ENCODE measurements around the gene PLGLB1. TPM values are rescaled to one million over a fixed set of nuclear protein-coding genes. Genes with fewer than 3 reads are reported as not detected.
"Not testable (repeated sequence)": the region's sequence is repeated elsewhere in the genome, so short reads cannot be mapped to it uniquely, and the experiment has no call there.

Gene PLGLB1
- total and polyA plus RNA-seq, 2 experiments from 2014 or later = 0.80 to 1.6 TPM

DNA sequence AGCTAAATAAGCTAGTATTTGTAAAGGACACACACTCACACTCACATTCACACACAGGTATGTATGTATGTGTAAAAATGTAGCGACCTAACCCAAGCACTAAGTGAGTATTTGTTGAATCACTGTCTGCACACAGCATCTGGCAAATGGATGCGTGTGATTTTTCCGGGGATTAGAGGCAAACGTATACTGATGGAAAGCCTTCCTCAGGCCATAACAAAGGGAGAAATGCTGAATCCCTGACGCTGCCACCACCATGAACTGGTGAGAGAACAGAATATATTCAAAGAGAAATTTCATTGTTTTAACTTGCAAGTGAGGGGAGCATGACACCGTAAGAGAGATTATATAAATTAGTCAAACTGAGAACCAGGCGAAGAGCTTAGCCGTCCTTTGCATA, 601 bp downstream of the PLGLB1 start:
- H3K79me2 ChIP-seq (replicated peaks; ENCODE audit: insufficient read depth) = not testable (repeated sequence)

DNA sequence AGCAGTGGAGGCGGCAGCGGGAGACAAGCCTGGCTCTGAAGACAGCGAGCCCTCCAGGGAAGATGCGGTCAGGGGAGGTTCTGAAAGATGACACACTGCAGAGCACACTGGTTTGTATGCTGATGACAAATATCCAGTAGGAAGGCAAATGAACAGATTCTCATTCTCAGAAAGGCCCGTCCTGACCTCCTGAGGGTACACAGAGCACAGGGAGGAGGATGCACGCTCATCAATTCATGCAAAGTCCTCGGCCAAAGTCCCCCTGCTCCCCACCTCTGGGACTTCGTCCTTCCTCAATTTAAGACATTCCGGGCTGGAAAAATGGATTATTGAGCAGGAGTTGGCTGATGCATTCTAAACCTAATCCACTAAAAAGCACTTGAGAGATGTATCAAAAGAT, 2.6 kb downstream of the PLGLB1 start:
- not testable (repeated sequence) for H3K27ac ChIP-seq (ENCODE audit: low read depth); H3K36me3 Mint-ChIP-seq (ENCODE audit: low read depth); H3K4me3 ChIP-seq; ATAC-seq; H3K4me3 Mint-ChIP-seq; H3K27ac Mint-ChIP-seq; H3K9me3 Mint-ChIP-seq; H3K27me3 Mint-ChIP-seq (ENCODE audit: insufficient read depth, low read depth, poor library complexity); H3K4me2 ChIP-seq; H3K27me3 ChIP-seq (ENCODE audit: insufficient read depth); H3K9me2 ChIP-seq (ENCODE audit: insufficient read depth); H3K79me2 ChIP-seq (replicated peaks; ENCODE audit: insufficient read depth); H3K4me1 Mint-ChIP-seq; H3K36me3 ChIP-seq (ENCODE audit: insufficient read depth); H4K20me1 ChIP-seq (replicated peaks; ENCODE audit: insufficient read depth); H2AFZ ChIP-seq; H3F3A ChIP-seq (replicated peaks; ENCODE audit: low read depth); H3K4me1 ChIP-seq (ENCODE audit: insufficient read depth); DNase-seq (ENCODE audit: low spot score)

More for the DNA sequence above, 601 bp downstream of the PLGLB1 start:
- not testable (repeated sequence) for H3K27me3 ChIP-seq (ENCODE audit: insufficient read depth); H3K9me3 Mint-ChIP-seq; H3K27ac ChIP-seq (ENCODE audit: low read depth); H3F3A ChIP-seq (replicated peaks; ENCODE audit: low read depth); H3K36me3 Mint-ChIP-seq (ENCODE audit: low read depth); H3K27me3 Mint-ChIP-seq (ENCODE audit: insufficient read depth, low read depth, poor library complexity); ATAC-seq; H3K4me1 Mint-ChIP-seq; H3K9me2 ChIP-seq (ENCODE audit: insufficient read depth); H2AFZ ChIP-seq; H3K4me3 Mint-ChIP-seq; H3K27ac Mint-ChIP-seq; H4K20me1 ChIP-seq (replicated peaks; ENCODE audit: insufficient read depth); DNase-seq (ENCODE audit: low spot score); H3K36me3 ChIP-seq (ENCODE audit: insufficient read depth); H3K4me2 ChIP-seq; H3K4me1 ChIP-seq (ENCODE audit: insufficient read depth); H3K4me3 ChIP-seq

DNA sequence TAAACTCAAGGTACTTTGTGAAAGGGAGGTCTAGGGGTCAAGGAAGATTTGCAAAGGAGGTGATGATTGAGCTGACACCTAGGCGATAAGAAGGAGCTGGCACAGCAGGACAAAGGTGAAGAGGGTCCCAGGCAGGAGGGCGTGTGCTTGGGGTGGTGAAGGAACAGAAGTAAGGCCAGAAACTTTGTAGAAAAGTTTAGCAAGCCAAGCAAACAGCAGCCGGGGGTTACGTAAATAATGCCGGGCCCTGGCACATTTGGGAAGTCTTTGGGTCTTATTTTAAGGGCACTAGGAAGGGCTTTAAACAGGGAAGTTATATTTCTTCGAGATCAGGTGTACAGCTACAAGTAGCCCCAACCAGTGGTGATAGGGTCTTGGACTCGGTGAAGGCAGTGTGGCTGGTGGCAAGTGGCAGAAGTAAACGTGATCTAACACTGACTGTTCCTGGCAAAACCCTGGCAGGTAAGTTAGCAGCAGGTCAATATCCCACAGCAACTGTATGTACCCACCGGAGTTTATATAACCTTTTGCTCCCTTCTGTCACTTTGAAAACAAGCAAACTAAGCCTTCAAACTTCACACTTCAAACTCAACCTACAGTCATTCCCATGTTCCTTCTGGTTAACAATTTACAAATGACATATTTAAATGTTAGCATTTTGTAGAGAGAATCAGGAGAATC, 7.0 kb downstream of the PLGLB1 start:
- not testable (repeated sequence) for H3F3A ChIP-seq (replicated peaks; ENCODE audit: low read depth); H3K4me3 Mint-ChIP-seq; H3K79me2 ChIP-seq (replicated peaks; ENCODE audit: insufficient read depth); ATAC-seq; H4K20me1 ChIP-seq (replicated peaks; ENCODE audit: insufficient read depth); H3K4me2 ChIP-seq; DNase-seq (ENCODE audit: low spot score); H3K4me1 ChIP-seq (ENCODE audit: insufficient read depth); H3K27me3 Mint-ChIP-seq (ENCODE audit: insufficient read depth, low read depth, poor library complexity); H3K27ac ChIP-seq (ENCODE audit: low read depth); H2AFZ ChIP-seq; H3K9me2 ChIP-seq (ENCODE audit: insufficient read depth); H3K36me3 ChIP-seq (ENCODE audit: insufficient read depth); H3K27ac Mint-ChIP-seq; H3K4me1 Mint-ChIP-seq; H3K9me3 Mint-ChIP-seq; H3K27me3 ChIP-seq (ENCODE audit: insufficient read depth); H3K36me3 Mint-ChIP-seq (ENCODE audit: low read depth); H3K4me3 ChIP-seq

DNA sequence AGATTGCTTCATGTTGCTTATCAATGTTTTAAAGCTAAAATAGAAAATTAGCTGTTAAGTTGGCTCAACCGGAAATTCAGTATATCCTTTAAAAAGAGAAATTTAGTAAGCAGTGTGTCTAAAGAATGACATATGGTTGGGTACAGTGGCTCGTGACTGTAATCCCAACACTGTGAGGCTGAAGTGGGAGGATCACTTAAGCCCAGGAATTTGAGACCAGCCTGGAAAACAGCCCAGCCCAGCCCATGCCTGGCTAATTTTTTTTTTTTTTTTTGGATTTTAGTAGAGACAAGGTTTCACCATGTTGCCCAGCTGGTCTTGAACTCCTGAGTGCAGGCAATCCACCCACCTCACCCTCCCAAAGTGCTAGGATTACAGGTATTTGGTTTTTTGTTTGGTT, 17.2 kb downstream of the PLGLB1 start:
- H3K27me3 Mint-ChIP-seq (ENCODE audit: insufficient read depth, low read depth, poor library complexity); H3F3A ChIP-seq (replicated peaks; ENCODE audit: low read depth); H3K4me3 Mint-ChIP-seq; H3K4me1 Mint-ChIP-seq; H3K36me3 Mint-ChIP-seq (ENCODE audit: low read depth); H3K27me3 ChIP-seq (ENCODE audit: insufficient read depth); H3K4me3 ChIP-seq; ATAC-seq; H3K27ac Mint-ChIP-seq; H3K9me2 ChIP-seq (ENCODE audit: insufficient read depth); H3K36me3 ChIP-seq (ENCODE audit: insufficient read depth); H4K20me1 ChIP-seq (replicated peaks; ENCODE audit: insufficient read depth); H3K9me3 Mint-ChIP-seq; DNase-seq (ENCODE audit: low spot score); H3K4me1 ChIP-seq (ENCODE audit: insufficient read depth); H3K4me2 ChIP-seq; H3K27ac ChIP-seq (ENCODE audit: low read depth); H3K79me2 ChIP-seq (replicated peaks; ENCODE audit: insufficient read depth); H2AFZ ChIP-seq: not testable (repeated sequence)

Small RNAs within 50 kb of the gene (small RNA-seq; reads per million reads assigned to genes)
- not detected for gene AC125232.1 (ENCODE audit: low replicate concordance)

Other genes starting within 250 kb of the PLGLB1 start
- gene CD8A, start 230.9 kb downstream of the PLGLB1 start, total RNA-seq (2014; rRNA removed; shearing (Covaris generic)) = 0.24 and 0.54 TPM in 2 replicates
- 0.12 and 0.19 TPM in 2 replicates for gene CD8A, start 230.9 kb downstream of the PLGLB1 start, polyA plus RNA-seq (2016; fragmentation: Nextera tagmentation; extraction: Ambion mirVana)
- gene CD8B, start 160.0 kb downstream of the PLGLB1 start, total RNA-seq (2014; rRNA removed; shearing (Covaris generic)) = 0.31 and 3.0 TPM in 2 replicates
- 0.61 and 0.63 TPM in 2 replicates for gene CD8B, start 160.0 kb downstream of the PLGLB1 start, polyA plus RNA-seq (2016; fragmentation: Nextera tagmentation; extraction: Ambion mirVana)
- gene RGPD1, start 79.7 kb downstream of the PLGLB1 start, total RNA-seq (2014; rRNA removed; shearing (Covaris generic)) = 0.04 TPM in 1 of 2 replicates, not detected in the other
- gene RGPD1, start 79.7 kb downstream of the PLGLB1 start, polyA plus RNA-seq (2016; fragmentation: Nextera tagmentation; extraction: Ambion mirVana) = 0.24 TPM in 1 of 2 replicates, not detected in the other

All from GM23338 (cell line).